Eye (tissue), 1 donor: ENCODE measurements around the gene DDX59.

Experiments
- DNase-seq: peaks from one replicate; pipeline ENCODE4 v3.0.0-alpha.2; 2015

The DDX59 gene

GRCh38 chr1:200669314-200670241 lies at the start of gene DDX59:
Gene DDX59 (minus strand): TSS chr1:200669907. CDS start chr1:200666740, 3,167 bp downstream.
- peak; percentile 97 for DNase-seq

GRCh38 chr1:200714504-200715187 lies 44.9 kb upstream of the DDX59 start:
- DNase-seq, result no peak

GRCh38 chr1:200710166-200710565 lies 40.5 kb upstream of the DDX59 start:
- DNase-seq, result no peak

- no peak for DNase-seq
These were observed 39.1 kb upstream of the DDX59 start for GRCh38 chr1:200708769-200709168.

- DNase-seq, result no peak
These were observed 38.5 kb upstream of the DDX59 start for GRCh38 chr1:200708161-200708560.

- DNase-seq, result peak; percentile 8
These were observed 37.4 kb upstream of the DDX59 start for GRCh38 chr1:200707116-200707515.

- no peak for DNase-seq
These were observed 36.6 kb upstream of the DDX59 start for GRCh38 chr1:200706111-200706814.

- DNase-seq, result no peak
These were observed 35.3 kb upstream of the DDX59 start for GRCh38 chr1:200704986-200705500.

- no peak for DNase-seq
These were observed 30.2 kb upstream of the DDX59 start for GRCh38 chr1:200699871-200700270.

GRCh38 chr1:200694738-200695137 lies 25.0 kb upstream of the DDX59 start:
- no peak for DNase-seq

- DNase-seq, result no peak
These were observed 23.6 kb upstream of the DDX59 start for GRCh38 chr1:200693327-200693726.

- no peak for DNase-seq
These were observed 22.6 kb upstream of the DDX59 start for GRCh38 chr1:200692316-200692715.

GRCh38 chr1:200686620-200687019 lies 16.9 kb upstream of the DDX59 start:
- DNase-seq, result no peak

GRCh38 chr1:200684015-200684414 lies 14.3 kb upstream of the DDX59 start:
- no peak for DNase-seq

- no peak for DNase-seq
These were observed 13.6 kb upstream of the DDX59 start for GRCh38 chr1:200683298-200683697.

- DNase-seq, result no peak
These were observed 11.5 kb upstream of the DDX59 start for GRCh38 chr1:200681231-200681630.

GRCh38 chr1:200676829-200677228 lies 7.1 kb upstream of the DDX59 start:
- no peak for DNase-seq

- no peak for DNase-seq
These were observed 5.8 kb upstream of the DDX59 start for GRCh38 chr1:200675588-200675852.

- no peak for DNase-seq
These were observed 5.3 kb upstream of the DDX59 start for GRCh38 chr1:200674838-200675587.

GRCh38 chr1:200673952-200674823 lies 4.5 kb upstream of the DDX59 start:
- peak; percentile 24 for DNase-seq

GRCh38 chr1:200671235-200671786 lies 1.6 kb upstream of the DDX59 start:
- no peak for DNase-seq
